ENCODE measurements around the gene DPM3. TPM values are rescaled to one million over a fixed set of nuclear protein-coding genes. Genes with fewer than 3 reads are reported as not detected.
A peak's percentile ranks its signal among the peaks of the same experiment; 100 is the strongest.

DPM3 gene
- total and polyA plus RNA-seq, 2 of the 13 experiments (the other 11 are each of a cell fraction or from before 2014, with no cell fraction given), result 23.2 to 53.4 TPM

- no peak for TF ChIP-seq ZBTB40 (IDR thresholded peaks at IDR 0.05)
- TF ChIP-seq ZBTB40 (CRISPR knock-in tag; IDR thresholded peaks at IDR 0.05), result peak; percentile 56; the same call in 1 of the 2 replicates
- TF ChIP-seq ELF4 (CRISPR knock-in tag; IDR thresholded peaks at IDR 0.05; ENCODE audit: borderline replicate concordance), result no peak
- TF ChIP-seq TRIM22 (IDR thresholded peaks at IDR 0.05), result no peak
- TF ChIP-seq, protein P1, sequence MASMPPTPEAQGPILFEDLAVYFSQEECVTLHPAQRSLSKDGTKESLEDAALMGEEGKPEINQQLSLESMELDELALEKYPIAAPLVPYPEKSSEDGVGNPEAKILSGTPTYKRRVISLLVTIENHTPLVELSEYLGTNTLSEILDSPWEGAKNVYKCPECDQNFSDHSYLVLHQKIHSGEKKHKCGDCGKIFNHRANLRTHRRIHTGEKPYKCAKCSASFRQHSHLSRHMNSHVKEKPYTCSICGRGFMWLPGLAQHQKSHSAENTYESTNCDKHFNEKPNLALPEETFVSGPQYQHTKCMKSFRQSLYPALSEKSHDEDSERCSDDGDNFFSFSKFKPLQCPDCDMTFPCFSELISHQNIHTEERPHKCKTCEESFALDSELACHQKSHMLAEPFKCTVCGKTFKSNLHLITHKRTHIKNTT (CRISPR knock-in tag; IDR thresholded peaks at IDR 0.05), result no peak
- TF ChIP-seq ZNF207 (IDR thresholded peaks at IDR 0.05; ENCODE audit: borderline replicate concordance), result no peak
- TF ChIP-seq ATRX (CRISPR knock-in tag; IDR thresholded peaks at IDR 0.05; ENCODE audit: borderline replicate concordance), result no peak
- peak; percentile 56; the same call in 1 of the 2 replicates for TF ChIP-seq BRCA1 (CRISPR knock-in tag; IDR thresholded peaks at IDR 0.05)
- no peak for TF ChIP-seq ATF5 (CRISPR knock-in tag; IDR thresholded peaks at IDR 0.05; ENCODE audit: low read depth)
- no peak for TF ChIP-seq ZNF24 (IDR thresholded peaks at IDR 0.05)
- peak; percentile 93 for TF ChIP-seq SOX13 (IDR thresholded peaks at IDR 0.05)
- TF ChIP-seq SOX13 (CRISPR knock-in tag; conservative IDR thresholded peaks at IDR 0.05 in 1 of 2, IDR thresholded peaks at IDR 0.05 in 1 of 2), result peak in 1 of 2 experiments; percentile 96; a peak in 2 of 4 replicates
- TF ChIP-seq, protein P2, sequence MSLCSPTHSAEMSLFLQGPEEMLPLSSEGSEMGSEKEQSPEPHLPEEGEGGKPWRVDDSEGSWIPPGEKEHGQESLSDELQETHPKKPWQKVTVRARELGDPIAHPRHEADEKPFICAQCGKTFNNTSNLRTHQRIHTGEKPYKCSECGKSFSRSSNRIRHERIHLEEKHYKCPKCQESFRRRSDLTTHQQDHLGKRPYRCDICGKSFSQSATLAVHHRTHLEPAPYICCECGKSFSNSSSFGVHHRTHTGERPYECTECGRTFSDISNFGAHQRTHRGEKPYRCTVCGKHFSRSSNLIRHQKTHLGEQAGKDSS (CRISPR knock-in tag; IDR thresholded peaks at IDR 0.05; ENCODE audit: borderline replicate concordance, low read depth), result no peak
- peak; percentile 4; the same call in 1 of the 2 replicates for TF ChIP-seq GZF1 (CRISPR knock-in tag; IDR thresholded peaks at IDR 0.05)
- TF ChIP-seq KDM6A (CRISPR knock-in tag; IDR thresholded peaks at IDR 0.05; ENCODE audit: low read depth), result peak; percentile 96
- TF ChIP-seq ADNP (CRISPR knock-in tag; IDR thresholded peaks at IDR 0.05), result peak; percentile 13; the same call in 1 of the 2 replicates
Measured at GRCh38 chr1:155127105-155127966, 13.0 kb downstream of the DPM3 start, which contains the start of gene EFNA1 (continued).
